Body of pancreas (tissue), 4 donors: ENCODE measurements around the gene CABP1.

ENCODE experiments used
- POLR2A ChIP-seq, 3 donors: fragments of 450-650 bp; IDR thresholded peaks; one replicate each; pipeline ENCODE4 v1.6.1; 2016; ENCODE audit warnings: antibody characterized with exemption in 3 of 3, mild to moderate bottlenecking in 2 of 3
- TF ChIP-seq, protein P1 (sequence below), 7 experiments: fragments of 450-650 bp in 4 of 7; fragments of 200-600 bp in 3 of 7; sonication (generic) in 3 of 7; IDR thresholded peaks; one replicate each; pipeline ENCODE4 v1.5.1; 2016 to 2019; ENCODE audit warnings: antibody characterized with exemption in 7 of 7

DNA sequence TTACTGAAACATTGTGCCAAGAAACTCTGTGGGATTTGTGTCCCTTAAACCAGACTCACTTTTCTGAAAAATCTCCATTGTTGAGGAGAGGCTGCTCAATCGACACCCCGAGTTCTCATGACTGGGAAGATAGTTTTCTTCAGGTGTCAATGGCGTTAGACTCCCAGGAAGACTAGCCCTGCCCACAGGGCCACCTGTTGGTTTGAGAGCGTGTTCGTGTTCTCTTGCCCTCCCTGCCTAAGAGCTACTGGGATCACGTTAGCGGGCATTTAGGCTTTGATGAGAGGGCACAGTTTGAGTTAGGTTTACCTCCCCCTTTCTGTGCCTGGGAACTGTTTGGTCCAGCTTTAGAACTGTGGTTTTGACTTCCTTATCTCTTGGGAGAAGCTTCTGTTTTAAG lies 59.1 kb downstream of the CABP1 start:
- TF ChIP-seq POLR2A (IDR thresholded peaks at IDR 0.05), result no peak
- TF ChIP-seq, protein P1, sequence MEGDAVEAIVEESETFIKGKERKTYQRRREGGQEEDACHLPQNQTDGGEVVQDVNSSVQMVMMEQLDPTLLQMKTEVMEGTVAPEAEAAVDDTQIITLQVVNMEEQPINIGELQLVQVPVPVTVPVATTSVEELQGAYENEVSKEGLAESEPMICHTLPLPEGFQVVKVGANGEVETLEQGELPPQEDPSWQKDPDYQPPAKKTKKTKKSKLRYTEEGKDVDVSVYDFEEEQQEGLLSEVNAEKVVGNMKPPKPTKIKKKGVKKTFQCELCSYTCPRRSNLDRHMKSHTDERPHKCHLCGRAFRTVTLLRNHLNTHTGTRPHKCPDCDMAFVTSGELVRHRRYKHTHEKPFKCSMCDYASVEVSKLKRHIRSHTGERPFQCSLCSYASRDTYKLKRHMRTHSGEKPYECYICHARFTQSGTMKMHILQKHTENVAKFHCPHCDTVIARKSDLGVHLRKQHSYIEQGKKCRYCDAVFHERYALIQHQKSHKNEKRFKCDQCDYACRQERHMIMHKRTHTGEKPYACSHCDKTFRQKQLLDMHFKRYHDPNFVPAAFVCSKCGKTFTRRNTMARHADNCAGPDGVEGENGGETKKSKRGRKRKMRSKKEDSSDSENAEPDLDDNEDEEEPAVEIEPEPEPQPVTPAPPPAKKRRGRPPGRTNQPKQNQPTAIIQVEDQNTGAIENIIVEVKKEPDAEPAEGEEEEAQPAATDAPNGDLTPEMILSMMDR (IDR thresholded peaks at IDR 0.05), result no peak
